GM21526 (cell line): Measurements from ENCODE around the gene DOCK9.

ENCODE experiments used
- ATAC-seq: cut with Tn5 transposase; IDR thresholded peaks from one replicate; pipeline ENCODE4 v1.9.1; 2021; ENCODE audit warnings: moderate library complexity; ENCODE audit not compliant: unreplicated experiment, low FRiP score

The DOCK9 gene

DNA sequence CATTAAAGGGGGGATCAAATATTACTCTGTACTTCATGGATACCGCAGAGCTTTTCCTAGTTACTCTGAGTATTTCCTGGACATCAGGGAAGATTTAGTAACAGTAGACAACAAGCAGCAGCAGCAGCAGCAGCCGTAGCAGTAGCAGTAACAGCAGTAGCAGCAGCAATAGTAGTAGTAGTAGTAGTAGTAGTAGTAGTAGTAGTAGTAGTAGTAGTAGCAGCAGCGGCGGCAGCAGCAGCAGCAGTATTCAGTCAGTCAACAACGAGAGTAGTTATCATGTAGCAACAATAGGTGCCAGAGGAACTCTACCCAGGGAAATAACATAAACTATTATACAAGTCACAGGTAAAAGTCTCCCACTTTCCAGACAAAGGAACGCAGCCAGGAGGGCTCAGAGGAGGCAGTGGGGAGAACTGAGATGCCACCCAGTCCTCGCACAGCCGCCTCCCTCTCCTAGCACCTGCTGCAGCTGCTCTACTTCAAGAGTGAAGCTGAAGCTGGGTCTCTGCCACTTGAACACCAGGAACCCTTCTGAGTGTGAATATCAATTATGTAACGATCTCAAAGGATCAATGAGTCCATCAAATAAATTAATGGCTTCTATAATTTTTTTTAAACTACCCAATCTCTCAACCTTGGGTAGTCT lies 1.3 kb upstream of the DOCK9 start:
- no peak for ATAC-seq

DNA sequence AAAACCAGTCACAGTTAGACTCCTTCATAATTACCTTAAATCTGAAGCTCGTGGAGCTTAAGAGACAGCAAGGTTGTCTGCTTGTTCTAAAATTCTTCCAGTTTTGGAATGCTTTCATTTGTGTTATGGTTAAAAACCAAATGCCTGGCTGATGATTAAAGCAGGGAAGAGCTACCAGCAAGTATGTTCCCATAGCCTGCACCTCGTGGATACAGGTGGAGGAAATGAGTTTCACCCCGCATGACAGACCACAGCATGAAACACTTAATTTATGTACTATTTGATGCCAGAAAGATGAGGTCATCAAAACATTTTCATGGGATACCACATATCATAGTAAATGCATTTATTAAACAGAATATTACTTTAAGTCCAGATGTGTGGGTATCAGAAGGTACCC lies 416 bp upstream of the DOCK9 start:
- ATAC-seq = no peak

DNA sequence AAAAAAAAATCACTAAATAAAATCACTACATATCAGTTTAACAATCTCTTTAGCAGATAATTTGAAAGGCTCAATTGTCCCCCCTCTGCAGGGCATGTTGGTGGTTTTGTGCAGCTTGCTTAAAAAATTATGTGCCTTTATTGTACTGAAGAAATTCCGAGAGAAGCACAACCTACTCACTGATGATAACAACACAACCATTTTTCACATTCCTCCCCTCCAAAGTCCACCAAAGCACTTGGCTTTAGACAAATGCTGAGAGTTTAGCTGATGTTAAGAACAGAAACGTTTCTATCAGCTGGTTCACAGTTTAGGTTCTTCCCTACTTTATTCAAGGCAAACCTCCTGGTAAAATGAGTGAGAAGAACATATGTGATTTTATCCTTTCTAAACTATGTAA lies 923 bp downstream of the DOCK9 start:
- ATAC-seq = no peak

DNA sequence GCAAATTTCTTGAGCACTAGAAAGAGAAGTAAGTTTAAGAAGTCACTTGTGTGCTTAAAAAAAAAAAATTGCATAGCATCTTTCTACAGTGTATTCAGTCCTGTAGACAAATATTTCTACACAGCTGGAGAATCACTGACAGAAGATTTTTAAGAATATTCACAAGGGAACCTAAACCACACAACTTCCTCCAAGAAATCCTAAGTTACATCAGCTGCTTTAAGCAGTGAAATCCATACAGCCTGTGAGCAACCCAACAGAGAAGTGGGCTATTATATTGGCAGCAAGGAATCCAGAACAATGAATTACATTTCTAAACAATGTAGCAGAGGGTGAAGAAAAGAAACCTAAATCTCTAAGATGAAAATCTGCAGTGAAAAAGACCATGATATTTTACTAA lies 1.5 kb downstream of the DOCK9 start:
- no peak for ATAC-seq

DNA sequence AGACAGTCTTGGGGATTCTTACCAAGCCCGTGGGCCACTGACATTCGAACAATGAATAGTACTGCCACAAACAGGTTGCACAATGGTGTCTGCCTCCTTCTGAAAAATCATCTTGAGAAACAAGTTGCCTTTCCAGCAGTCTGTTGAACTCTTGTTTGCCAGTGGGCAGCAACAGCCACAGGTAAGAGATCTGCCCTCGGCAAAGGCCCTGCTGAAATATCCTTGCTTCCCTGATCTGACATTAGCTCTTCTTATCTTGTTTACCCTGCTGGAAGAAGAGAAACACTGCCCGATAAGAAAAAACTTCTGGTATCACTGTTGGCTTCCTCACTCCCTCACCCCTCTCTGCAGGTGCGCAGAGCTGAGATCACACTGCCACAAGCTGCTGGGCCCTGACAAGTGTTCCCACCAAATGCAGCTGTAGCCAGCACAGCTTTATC lies 2.0 kb downstream of the DOCK9 start:
- ATAC-seq = no peak

DNA sequence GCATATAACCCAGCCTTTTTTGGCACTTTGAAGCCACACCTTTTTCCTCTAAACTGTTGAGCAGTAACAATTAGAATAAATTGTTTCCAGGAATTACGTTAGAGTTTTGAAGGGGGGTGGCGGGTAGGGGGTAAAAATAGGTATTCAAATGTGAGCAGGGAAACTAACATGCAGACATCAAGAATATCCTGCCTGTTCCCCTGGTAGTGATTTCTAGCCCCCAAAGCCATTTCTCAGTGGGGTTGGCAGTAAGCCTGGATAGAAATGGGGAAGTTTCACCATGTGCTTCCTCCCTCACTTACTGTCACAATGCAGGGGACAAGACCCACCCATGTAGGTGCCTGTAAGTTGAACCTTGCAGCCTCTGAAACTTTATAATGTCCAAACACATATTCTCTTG lies 3.8 kb downstream of the DOCK9 start:
- no peak for ATAC-seq

DNA sequence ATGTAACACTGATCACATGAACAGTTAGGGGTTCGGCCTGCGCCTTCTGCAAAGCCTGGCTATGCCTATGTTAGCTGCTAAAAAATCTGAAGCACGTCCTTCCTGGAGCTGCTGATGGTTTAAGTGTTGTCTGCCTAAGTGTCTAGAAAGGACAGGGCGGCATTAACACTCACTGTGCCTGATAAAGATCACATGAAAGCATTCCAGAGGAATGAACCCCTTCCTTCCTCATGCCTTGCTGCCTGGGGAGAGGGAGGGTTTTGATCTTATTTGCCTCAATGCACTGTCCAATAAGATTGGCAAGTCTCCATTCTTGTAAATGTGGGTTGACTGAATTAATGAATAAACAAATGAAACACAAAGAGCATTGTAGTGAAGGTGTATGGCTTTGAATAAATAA lies 5.2 kb downstream of the DOCK9 start:
- no peak for ATAC-seq

DNA sequence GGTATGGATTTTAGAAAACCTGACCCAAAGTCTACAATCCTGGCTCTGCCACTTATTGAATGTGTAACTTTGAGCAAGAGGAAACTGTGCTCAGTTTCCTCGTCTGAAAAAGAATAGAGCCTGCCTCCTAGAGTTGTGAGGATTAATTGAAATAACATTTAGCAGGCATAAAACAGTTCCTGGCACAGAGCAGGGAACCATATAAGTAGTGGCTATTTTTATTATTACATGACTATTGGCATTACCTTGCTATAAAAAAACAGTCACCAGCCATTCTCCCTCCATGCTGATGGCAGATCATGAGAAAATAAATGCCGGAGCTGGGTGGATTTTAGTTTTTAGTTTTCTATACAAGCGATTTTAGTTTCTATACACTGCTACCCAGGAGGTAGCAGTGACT lies 5.8 kb downstream of the DOCK9 start:
- ATAC-seq = no peak

DNA sequence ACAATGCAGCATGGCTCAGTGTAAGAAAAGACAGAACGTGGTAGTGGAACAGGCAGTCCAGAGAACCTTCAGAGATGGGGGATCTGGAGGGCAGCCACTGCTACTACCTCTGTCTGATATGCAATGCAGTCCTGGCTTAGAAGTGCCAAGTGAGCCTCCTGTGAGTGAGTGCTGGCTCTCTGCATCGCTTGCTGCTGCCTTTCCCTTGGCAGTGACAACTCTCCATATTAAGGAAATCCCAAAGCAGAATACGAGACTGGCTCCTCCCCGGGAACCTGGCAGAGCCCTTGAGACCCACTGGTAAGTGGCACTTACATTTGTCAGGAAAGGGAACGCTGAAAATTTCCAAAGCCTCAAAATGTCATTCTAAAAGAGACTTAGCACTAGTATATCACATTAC lies 7.5 kb downstream of the DOCK9 start:
- no peak for ATAC-seq

DNA sequence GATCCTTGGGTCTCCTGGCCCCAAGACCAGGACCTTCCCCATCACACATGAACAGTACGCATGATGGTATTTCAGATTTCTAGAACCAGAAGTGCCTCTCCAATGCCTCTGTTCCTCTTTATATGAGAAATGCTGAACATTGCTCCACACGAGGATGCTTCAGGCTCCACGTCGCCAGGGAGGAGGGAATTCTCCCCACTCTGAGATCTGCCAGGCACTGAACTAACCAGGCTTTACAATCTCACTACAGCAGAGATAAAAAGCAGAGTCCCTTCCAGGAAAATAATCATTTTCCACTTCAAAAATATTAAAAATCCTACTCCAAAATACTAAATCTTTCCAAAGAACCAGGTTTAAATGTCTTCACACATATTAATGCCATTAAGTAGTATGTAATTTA lies 10.4 kb downstream of the DOCK9 start:
- ATAC-seq = no peak

DNA sequence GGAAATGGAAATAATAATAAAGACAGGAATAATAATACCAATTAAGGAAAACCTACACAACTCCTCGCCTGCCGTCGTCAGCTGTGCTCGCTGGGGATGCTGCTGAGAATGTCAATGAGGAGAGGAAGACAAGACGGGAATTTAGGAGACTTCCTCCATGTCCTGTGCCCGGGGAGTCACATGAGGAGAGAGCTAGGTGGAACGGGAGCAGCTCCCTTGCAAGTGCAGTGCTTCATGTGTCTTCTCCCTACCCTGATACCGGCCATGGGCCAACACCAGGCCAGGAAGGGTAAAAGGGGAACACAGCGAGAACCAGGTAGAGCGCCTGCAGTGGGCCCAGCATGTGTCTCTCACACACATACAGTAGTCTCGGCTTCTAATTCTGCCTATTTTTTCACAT lies 11.8 kb downstream of the DOCK9 start:
- no peak for ATAC-seq

DNA sequence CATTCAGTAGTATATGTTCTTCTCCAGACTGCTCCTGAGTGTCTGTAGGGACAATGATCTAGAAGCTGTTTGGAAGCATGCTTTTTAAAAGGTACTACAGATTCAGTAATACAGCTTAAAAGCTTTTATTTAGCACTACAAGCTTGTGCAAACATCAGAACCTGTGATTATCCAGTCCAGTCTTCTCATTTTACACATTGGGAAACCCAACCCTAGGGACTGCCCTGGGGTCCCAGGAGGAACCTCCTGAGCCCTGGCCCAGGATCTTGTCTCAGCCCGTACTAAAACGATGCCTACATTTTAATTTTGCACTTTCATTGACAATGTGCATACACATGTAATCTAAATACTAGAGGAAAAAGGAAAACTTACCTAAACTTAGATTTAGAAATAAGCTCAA lies 12.5 kb downstream of the DOCK9 start:
- no peak for ATAC-seq

DNA sequence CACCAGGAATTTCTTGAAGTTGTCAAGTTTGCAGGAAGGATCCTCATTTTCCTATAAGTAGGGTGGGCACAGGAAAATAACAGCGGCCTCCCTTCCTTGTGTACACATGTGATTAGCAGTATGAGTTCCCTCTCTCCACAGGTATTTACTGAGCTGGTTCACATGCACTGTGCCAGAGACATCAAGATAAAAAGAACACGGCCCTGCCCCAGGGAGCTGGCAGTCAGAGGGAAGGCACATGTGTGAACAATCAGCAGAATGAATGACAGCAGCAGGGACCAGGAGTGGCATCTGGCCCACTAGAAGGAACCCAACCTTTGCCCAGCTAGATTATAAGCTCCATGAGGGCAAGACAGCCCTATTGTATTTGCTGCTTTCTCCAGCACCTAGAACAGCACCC lies 13.9 kb downstream of the DOCK9 start:
- no peak for ATAC-seq

DNA sequence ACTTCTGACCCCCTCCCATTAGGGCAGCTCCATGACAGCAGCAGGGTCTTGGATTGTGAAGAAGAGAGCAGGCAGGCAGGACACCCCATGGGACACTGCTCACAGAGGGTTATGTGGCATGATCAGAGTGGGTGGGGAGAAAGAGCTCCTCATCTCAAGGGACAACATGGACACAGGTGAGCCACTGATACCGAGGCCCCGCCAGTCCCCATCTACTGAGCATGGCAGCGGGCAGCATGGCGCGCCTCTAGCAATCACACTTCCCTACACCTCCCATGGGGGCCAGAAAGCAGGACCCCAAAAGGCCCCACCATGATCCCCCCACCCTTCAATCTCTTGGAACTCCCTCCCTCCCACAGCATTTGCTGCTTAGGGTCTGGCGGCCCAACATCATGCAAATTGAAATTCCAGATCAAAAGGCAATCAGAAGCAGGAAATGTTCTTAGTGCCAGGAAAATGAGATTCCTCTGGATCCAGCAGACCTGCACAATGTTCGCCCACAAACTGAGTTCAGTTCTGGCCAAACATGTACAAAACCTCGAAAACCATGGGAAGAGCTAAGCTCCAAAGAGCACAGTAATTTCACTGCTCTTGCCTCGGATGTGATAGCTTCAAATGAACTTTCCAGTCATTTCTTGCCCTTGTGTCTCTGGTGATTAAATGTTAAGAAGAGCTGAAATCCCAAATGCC lies 14.8 kb downstream of the DOCK9 start:
- no peak for ATAC-seq

DNA sequence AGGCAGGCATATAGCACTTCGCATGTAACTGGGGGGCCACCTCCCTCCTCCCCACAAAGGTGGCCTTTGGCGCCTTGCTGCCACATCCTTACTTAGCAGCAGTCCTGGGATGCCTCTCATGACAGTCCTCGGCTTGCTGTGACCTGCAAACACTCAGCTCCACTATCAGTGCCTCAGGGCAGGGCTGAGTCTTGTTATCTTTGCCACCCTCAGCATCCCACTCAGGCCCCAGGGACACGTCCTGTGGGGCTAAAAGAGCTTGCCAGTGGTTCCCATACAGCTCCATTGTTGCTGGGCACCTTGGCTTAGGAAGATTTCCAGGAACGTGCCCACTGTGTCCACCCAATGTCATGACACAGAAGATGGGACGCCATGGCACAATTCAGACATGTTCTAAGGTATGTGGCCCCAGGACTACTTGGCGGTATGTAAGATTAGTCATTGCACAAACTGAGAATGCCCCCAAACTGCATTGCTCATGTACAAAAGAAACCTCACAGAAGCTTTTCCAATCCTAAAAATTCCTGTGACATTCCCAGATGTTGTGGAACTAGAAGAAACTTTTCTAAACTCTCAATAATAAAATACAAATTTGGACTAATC lies 16.3 kb downstream of the DOCK9 start:
- no peak for ATAC-seq

DNA sequence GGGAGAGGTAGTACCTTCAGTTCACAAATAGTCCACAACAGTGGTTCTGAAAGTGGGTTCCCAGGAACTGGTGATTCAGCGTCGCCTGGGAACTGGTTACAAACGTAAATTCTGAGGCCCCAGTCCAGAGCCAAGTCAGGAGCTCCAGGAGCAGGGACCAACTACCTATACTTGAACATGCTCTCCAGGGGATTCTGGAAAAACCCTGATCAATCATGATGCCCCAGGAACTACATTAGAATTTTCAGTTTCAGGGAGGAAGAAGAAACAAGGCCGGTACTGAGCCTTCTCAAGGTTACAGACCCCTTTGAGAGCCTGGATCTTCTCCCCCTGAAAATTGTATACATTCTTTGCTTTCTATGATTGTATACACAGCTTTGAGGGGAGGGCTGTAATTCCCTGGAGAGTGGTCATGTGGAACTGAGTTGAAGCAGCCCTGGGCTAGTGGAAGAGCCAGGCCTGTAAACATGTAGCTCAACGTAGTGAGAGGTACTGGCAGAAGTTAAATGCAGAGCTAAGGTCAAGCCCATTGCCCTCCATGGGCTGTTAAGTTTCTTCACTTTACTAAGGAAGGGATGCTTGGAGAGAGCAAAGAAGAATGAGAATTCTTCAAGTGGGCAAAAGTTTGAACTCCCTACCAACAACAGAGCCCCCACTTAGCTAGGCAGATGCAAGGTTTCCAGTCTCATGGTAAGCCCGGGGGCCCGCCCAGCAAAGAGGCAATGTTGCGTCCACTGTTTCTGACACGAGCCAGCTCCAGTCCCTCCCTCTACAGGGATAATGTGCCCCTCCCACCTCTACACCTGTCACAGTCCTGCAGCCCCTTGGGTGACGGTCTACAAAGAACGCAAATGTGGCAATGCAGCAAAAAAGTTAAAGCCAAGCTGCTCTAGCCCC lies 17.0 kb downstream of the DOCK9 start:
- no peak for ATAC-seq

DNA sequence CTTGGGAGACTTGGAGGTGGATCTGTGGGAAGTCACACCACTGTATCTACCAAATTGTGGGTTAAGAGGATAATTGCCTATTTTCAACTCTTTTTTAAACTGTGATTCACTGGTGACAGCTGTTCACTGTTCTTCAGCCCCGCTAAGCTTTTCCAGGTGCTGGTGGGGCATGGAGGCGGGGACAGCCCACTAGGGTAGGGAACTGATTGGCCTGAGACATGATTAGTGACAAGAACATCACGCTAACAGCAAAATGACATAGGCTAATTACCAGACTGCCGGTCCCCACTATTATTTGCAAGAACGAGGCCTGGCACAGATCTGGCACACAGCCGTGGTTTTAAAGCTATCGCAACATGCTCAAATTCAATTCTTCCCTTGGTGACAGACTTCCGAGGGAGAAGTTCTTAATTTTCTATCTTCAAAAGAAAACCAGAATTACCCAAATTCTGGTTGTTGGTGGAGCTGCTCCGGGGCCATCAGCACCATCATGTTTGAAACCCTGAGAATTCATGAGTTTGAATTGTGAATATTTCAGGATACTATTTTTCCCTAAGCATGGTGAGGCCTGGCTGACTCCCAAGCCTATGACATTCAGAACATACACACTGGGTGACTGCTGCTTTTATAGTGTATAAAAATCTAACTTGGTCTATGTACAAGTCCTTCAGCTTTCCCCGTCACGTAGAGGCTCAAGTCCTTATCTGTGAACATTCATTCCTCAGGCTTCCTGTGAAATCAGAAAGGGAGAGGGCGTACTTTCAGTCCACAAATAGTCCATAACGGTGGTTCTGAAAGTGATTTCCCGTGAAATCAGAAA lies 17.9 kb downstream of the DOCK9 start:
- no peak for ATAC-seq

DNA sequence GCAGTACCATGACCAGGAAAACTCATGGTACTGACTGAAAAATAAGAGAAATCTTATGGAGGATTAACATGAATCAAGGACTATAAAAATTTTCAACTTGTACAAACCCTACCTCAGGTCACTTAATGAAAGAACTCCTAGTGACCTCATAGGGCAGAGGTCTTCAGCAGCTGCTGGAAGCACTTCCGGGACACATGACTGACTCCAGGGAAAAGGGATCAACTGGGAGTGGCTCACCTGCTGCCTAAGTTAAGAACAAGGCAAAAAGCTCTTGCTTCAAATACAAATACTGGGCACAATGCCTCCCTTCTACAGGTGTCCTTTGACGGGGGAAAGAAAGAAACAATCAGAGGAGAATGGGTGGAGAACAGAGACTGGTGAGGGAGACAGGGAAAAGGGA lies 18.6 kb downstream of the DOCK9 start:
- ATAC-seq = no peak

DNA sequence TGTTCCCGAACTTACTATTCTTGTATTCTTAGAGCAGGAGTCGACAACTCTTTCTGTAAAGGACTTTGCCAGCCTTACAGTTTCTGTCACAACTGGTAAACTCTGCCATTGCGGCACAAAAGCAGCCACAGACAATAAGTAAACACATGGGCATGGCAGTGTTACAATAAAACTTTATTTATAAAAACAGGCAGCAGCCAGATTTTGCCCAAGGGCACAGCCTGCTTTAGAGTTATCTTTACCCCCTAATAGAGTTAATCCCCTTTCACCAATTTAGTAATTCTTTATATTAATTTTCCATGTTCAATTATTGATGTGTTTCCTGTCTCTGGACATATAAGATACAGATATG lies 19.4 kb downstream of the DOCK9 start:
- ATAC-seq = no peak

DNA sequence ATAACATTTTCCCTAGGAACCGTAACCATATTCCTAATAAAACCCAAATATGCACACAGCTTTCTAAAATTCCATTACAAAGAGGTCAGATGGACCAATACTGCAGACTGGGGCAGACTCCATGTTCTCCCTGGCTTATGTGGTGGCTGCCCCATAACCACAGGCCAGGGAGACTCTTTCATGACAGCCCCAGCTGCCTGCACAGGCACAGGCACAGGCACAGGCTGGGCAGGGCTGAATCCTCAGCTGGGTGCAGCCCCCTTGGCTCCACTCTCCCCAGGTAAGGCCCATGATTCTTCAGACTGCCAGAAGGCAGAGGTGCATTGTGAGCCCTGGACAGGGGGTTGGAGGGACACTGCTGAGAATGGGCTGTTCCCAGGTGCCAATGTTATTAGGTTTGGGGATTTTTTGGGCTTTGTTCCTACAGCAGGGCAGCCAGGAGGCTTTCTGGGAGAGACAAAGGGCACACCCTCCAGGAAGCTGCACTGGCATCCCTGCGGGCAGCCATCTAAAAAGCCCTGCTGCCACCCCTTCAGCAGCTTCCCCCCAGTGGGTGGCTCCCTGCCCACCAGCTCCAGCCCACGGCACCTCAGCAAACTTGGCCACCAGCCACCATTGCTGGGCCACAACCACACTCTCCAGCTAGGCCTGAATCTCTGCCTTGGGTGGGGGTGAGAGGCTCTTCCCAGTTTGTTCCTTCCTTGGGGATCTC lies 20.0 kb downstream of the DOCK9 start:
- no peak for ATAC-seq
